ENCODE data around the gene TUBGCP2.

DNA sequence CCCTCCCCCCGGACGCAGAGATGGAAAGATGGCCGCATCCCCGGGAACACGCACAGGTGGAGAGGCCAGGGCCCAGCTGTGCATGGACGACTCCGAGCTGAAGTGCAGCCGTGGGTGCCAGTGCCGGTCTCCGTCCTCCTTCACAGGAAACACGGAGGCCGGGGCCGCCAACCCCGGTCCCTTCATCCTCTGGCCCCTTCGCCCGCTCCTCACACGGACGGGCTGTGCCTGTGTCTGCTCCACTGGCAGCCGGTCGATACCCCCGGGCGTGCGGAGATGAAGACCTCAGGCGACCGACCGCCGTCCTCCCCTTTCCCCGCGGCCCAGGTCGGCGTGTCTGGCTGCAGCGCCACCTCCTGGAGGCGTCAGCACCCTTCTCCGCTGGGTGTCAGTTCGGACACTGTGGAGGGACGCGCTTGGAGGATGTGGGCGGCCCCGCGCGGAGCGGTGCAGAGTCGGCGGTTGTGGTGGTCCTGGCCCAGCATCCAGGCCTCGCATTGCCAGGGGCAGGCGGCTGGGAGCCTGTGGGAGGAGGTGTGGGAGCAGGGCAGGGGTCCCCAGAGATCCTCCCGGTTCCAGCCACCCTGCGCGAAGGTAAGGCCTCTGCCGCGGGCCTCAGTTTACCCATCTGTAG is 9.9 kb upstream of the TUBGCP2 start:
- TF ChIP-seq, protein P1, sequence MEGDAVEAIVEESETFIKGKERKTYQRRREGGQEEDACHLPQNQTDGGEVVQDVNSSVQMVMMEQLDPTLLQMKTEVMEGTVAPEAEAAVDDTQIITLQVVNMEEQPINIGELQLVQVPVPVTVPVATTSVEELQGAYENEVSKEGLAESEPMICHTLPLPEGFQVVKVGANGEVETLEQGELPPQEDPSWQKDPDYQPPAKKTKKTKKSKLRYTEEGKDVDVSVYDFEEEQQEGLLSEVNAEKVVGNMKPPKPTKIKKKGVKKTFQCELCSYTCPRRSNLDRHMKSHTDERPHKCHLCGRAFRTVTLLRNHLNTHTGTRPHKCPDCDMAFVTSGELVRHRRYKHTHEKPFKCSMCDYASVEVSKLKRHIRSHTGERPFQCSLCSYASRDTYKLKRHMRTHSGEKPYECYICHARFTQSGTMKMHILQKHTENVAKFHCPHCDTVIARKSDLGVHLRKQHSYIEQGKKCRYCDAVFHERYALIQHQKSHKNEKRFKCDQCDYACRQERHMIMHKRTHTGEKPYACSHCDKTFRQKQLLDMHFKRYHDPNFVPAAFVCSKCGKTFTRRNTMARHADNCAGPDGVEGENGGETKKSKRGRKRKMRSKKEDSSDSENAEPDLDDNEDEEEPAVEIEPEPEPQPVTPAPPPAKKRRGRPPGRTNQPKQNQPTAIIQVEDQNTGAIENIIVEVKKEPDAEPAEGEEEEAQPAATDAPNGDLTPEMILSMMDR (IDR thresholded peaks at IDR 0.05 in 2 of 3, conservative IDR thresholded peaks at IDR 0.05 in 1 of 3; ENCODE audit: borderline replicate concordance in 1 of 3, insufficient read depth in 1 of 3, low read depth in 2 of 3, low read length in 2 of 3) = peak; percentile 55 to 61 (median 61)
- TF ChIP-seq EZH2phosphoT487 (IDR thresholded peaks at IDR 0.05; ENCODE audit: borderline replicate concordance) = no peak
- TF ChIP-seq EZH2 (IDR thresholded peaks at IDR 0.05) = no peak
- no peak for TF ChIP-seq ELF1 (IDR thresholded peaks at IDR 0.05; ENCODE audit: borderline replicate concordance, low read depth)
- TF ChIP-seq POLR2AphosphoS5 (IDR thresholded peaks at IDR 0.05; ENCODE audit: low read depth, low read length) = peak; percentile 36; the same call in 1 of the 2 replicates
